Right ventricle myocardium inferior (tissue), 1 donor: ENCODE data around the gene SYNDIG1. TPM values are rescaled to one million over a fixed set of nuclear protein-coding genes. Genes with fewer than 3 reads are reported as not detected.

Source experiments
- ATAC-seq: fragments of 200-7000 bp; cut with Tn5 transposase; one replicate; pipeline ENCODE4 v1.9.1; 2020; ENCODE audit warnings: mild to moderate bottlenecking, moderate library complexity
- DNase-seq: peaks from one replicate; pipeline ENCODE4 v3.0.0; 2021; ENCODE audit errors: missing footprints
- intact Hi-C: fragments of 100-400 bp; cut with DNase I; formaldehyde crosslinking; loops from one replicate; pipeline ENCODE4 v1.11.0; 2022
- total RNA-seq: library from RNA; stranded (reverse); fragmentation: NEBNext Ultra II Directional; extraction: Animal tissue kit (Norgen Biotek cat#: 25700); gene quantifications from one replicate; pipeline ENCODE4 v1.2.1, GENCODE V29; 2021
- donor health status: DM: no; HTN: yes; CAD: no; lungs with severe emphysema.

The SYNDIG1 gene
- total RNA-seq, 1 donor from 2014 or later: 15.8 TPM

DNA sequence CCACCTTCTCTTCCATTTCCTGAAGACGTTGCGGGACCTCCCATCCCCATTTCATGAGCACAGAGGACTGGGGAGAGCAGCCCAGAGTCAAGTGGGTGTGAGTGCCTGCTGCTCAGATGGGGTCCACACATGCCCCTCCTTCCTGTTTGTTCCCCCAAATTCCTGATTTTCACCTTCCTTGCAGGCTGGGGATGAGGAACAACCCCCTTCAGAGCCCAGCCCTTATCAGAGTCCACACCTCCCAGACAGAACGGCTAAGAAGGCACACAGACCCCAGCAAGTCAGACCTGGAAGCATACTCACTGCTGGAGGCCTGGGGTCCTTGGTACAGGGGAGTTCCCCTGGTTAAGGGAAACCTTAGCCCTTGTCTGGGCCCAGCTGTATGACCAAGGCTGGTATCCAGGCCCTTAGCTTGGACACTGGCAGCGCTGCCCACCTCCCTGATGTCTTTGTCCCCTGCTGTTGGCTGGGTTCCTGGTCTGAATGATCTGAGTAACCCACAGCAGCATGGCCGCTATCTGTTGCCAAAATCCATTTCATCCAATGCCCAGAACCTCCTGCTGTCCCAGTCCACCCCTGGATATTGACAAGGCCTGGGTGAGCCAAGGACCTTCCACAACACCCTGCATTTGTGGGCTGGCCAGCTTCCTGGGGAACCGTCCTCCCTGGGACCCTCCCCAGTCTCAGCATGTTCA is 230.9 kb downstream of the SYNDIG1 start:
- DNase-seq (no peak), ATAC-seq (no peak)
- intact Hi-C loops: no loop called here

DNA sequence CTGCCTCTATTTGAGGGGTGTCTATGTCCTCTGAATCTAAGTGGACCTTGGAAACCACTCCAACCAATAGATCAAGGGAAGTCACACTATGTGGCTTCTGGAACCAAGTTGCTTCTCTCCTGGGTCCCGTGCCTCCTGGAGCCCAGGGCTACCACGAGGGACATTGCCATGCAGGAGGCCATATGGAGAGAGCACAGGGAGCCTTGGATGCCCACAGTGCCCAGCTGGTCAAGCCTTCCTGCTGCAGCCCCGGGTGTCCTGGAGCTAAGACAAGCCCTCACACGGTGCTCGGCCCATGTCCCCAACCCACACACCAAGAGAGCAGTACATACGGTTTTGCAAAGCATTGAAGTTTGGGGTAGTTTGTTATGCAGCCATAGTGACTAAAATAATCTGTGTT is 231.6 kb downstream of the SYNDIG1 start:
- DNase-seq (no peak), ATAC-seq (no peak)
- intact Hi-C loops: no loop called here

DNA sequence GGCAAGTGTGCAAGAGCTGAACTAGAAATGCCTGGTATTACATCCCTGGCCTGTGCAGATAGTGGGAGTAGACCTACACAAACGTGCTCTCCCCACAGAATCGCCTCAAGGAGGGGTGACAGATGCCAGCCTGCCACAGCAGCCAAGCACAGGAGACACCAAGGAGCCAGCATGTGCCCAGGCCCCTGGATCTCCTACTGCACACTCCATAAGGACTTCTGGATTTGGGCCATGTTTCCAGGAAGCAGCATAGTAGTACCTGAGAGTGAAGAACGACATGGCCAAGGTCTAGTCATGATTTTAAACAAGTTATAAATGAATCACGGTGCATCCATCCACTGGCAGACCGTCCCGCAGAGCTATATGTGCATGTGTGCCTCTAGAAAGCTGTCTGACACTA is 232.2 kb downstream of the SYNDIG1 start:
- ATAC-seq: no peak
- intact Hi-C loops: no loop called here

DNA sequence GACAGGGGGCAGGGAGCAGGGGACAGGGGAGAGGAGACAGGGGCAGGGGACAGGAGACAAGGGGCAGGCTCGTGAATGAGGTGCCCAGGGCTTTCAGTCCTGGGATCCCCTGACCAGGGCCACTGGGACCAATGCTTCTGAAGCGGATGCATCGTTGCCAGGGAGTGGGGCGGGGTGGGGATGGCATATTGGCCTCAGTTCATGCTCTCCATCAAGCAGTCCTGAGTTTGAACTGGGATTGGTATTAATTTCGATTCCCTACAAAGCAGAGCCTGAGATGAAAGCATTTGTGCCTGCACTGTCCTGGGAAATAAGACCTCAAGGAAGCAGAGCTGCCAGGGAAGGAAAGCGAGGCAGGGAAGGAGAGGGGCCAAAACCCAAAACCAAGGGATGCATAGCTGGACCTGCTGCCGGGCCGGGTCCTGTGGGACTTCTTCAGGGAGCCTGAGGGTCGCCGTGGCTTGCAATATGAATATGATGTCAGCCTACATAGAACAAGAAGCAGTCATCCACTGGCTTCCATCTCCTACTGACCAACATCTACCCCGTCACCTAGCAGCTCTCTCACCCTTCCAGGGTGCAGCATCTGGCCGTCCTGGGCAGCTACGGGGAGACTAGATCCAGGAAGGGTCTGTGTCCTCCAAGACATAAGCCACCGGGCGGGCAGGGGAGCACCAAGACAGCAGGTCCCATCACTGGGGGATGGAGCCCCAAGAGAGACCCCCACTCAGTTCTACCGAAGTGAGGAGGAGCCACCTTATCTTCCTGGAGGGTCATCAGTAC is 233.3 kb downstream of the SYNDIG1 start:
- DNase-seq: no peak
- ATAC-seq: no peak
- intact Hi-C loops: no loop called here

More for the DNA sequence above, 232.2 kb downstream of the SYNDIG1 start:
- DNase-seq: no peak

DNA sequence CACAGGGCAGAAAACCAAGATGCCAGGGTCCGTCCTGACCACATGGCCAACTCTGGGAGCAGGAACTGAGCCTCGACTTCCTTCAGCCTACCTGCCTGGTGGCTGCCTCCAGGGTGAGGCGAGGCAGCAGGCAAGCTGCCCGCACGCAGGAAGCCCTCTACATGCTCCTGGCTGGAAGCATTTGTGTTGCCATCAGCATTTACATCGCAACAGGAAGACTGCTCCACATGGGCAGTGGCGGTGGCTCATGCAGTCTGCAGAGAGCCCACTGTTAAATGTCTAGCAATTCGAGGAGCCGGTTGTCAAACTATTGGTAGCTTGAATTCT is 233.8 kb downstream of the SYNDIG1 start:
- intact Hi-C loops: no loop called here
- no peak for DNase-seq
- ATAC-seq: no peak

DNA sequence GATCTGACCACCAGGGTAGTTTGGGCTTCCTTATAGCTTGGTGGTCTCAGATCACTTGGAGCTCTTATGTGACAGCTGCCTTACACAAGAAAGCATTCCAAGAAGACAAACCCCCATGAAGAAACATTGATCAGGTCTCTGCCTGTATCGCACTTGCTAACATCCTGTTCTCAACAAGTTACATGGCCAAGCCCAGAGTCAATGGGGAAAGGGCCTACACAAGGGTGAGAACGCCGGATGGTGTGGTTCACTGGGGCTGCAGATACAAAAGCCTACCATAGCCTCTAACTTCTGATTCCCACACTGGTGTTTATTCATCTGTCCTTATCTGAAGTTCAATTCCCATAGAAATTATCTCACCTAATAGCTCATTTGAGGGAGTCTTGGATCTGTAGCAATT is 235.5 kb downstream of the SYNDIG1 start:
- intact Hi-C loops: no loop called here
- no peak for DNase-seq
- ATAC-seq: no peak

DNA sequence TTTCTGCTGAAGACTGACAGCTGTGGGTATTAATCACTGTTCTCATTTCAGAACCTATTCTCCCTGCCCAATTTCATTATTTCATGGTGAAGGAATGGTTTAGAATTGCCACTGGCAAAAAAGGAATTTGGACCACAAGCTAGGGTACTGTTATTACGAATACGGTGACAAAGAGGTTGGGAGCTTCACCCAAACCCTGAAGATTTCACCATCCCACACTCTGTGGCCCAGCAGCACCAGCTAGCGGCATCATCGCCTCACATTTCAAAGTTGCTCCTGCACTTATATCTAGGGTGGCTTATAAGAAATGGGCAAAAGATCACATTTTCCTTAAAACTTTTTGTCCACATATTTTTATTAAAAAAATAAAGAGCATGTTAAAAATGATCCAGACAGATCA is 236.1 kb downstream of the SYNDIG1 start:
- no peak for DNase-seq
- no peak for ATAC-seq
- intact Hi-C loops: no loop called here

DNA sequence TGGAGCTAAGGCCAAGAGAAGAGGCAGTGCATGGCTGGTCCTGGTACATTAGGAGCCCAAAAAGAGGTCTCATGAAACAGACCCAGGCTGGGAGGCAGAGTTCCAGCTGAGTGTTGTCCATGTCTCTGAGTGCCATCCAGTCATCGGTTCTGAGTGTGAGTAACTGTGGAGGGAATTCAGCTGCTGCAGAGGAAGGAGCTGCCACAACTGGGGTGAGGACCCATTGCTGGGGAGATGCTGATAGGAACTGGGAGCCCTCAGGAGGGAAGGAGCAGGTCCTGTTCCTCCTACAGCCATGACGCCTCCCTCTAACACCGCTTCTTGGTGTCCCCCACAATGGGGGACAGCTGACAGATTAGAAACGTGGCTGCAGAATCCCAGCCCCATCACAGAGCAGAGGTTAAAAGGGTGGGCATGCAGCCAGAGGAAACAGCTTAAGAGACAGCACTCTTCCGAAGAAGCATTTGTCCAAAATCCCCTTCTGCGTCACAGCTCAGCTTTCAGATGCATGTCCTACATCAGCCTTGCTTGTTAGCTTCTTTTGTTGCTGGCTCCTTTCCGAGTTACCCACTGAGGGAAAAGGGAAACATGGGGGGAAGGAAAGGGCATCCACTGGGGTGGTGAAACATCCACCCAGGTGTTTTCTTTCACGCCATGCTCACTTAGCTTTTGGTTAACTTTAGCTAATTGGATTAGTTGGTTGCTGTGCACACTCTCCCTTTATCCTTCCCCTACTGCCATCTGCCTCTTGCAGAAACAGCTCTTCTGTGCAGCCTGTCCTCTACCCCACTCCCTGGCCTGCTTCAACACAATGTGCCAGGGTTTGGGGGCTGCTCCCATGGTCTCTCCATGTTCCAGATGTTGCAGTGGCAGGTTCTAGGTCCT is 239.2 kb downstream of the SYNDIG1 start:
- intact Hi-C loops: no loop called here
- DNase-seq: no peak
- ATAC-seq: no peak
